ENCODE results near the gene CRISP2. TPM values are rescaled to one million over a fixed set of nuclear protein-coding genes. Genes with fewer than 3 reads are reported as not detected.

CRISP2 gene
- total and polyA plus RNA-seq, 2 experiments from 2014 or later, result 0.63 to 1.2 TPM

DNA sequence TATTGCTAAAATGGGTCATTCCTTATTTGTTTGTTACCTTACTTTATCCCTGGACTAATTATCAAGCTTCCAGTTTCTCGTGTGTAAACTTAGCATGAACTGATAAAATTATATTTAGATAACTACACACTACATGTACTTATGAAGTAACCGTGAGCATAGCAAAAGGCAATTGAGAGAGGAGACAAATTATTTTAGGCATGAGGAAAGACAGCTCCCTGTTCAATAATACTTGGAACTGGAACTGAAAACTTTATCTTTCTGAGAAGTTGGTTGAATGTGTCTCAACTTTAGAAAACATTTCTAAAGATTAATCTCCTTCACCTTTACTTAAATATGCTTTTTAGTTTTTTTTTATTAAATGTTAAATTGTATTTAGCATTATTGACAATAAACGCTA, 19.4 kb upstream of the CRISP2 start:
- DNase-seq (ENCODE audit: low spot score) (no peak), ATAC-seq (no peak)
- H2AFZ ChIP-seq, result no peak overlapping the region
- no peaks in the 10 kb centered on the region for H3K27me3 ChIP-seq (ENCODE audit: insufficient read depth)
- no peaks in the 10 kb centered on the region for H3F3A ChIP-seq (replicated peaks; ENCODE audit: low read depth)
- no peaks in the 10 kb centered on the region for H3K4me1 ChIP-seq (ENCODE audit: insufficient read depth)
- H3K4me2 ChIP-seq, result no peak overlapping the region
- no peaks in the 10 kb centered on the region for H4K20me1 ChIP-seq (replicated peaks; ENCODE audit: insufficient read depth)
- H3K79me2 ChIP-seq (replicated peaks; ENCODE audit: insufficient read depth), result no peaks in the 10 kb centered on the region
- no peak overlapping the region for H3K27ac ChIP-seq (ENCODE audit: low read depth)
- no peak for TF ChIP-seq STAT1 (IDR thresholded peaks at IDR 0.05; ENCODE audit: unreplicated experiment)
- TF ChIP-seq NANOG (IDR thresholded peaks at IDR 0.05; ENCODE audit: borderline replicate concordance), result no peak
- no peak for TF ChIP-seq ZNF331 (CRISPR knock-in tag; IDR thresholded peaks at IDR 0.05; ENCODE audit: low read depth)
- TF ChIP-seq EZH2 (IDR thresholded peaks at IDR 0.05; ENCODE audit: low read depth, unreplicated experiment), result no peak
- TF ChIP-seq ETS1 (IDR thresholded peaks at IDR 0.05), result no peak
- no peak for TF ChIP-seq REST (IDR thresholded peaks at IDR 0.05; ENCODE audit: unreplicated experiment)
- H3K4me3 ChIP-seq, result no peak overlapping the region
- no peaks in the 10 kb centered on the region for H3K9me3 Mint-ChIP-seq
- H3K4me3 Mint-ChIP-seq, result no peak overlapping the region
- no peaks in the 10 kb centered on the region for H3K27me3 Mint-ChIP-seq (ENCODE audit: insufficient read depth, low read depth, poor library complexity)
- H3K9me2 ChIP-seq (ENCODE audit: insufficient read depth), result no peaks in the 10 kb centered on the region
- no peaks in the 10 kb centered on the region for H3K36me3 ChIP-seq (ENCODE audit: insufficient read depth)
- no peak overlapping the region for H3K27ac Mint-ChIP-seq
- no peaks in the 10 kb centered on the region for H3K36me3 Mint-ChIP-seq (ENCODE audit: low read depth)
- peaks cover 3% of the 10 kb centered on the region; the same call in 1 of the 3 replicates for H3K4me1 Mint-ChIP-seq

DNA sequence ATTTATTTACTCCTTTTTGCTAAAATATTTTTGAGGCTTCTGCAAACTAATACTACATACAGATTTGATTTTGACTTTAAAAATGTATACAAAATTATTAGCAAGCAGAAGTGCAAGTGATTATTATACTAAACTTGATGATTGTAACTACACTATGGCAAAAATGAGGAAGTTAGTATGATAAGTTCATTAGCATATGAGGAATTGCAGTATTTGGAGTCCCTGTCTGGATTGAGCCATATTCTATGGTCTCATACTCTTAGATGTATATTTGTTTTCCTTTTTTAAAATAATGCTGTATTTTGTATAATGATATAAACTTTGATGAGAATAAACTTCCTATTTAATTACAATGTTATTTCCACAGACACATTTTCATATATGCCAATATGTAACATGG, 16.9 kb upstream of the CRISP2 start:
- no peaks in the 10 kb centered on the region for H3K27me3 Mint-ChIP-seq (ENCODE audit: insufficient read depth, low read depth, poor library complexity)
- H3K27ac Mint-ChIP-seq, result no peak overlapping the region
- H3K4me3 Mint-ChIP-seq, result no peak overlapping the region
- H3K4me1 Mint-ChIP-seq, result peaks cover 3% of the 10 kb centered on the region; the same call in 1 of the 3 replicates
- ATAC-seq, result no peak
- Histone ChIP-seq H3K4me1 (ENCODE audit: insufficient read depth) (no peaks in the 10 kb centered on the region), H3K4me3 (no peak overlapping the region), H3K36me3 (ENCODE audit: insufficient read depth) (no peaks in the 10 kb centered on the region), H3K4me2 (no peak overlapping the region), H3K9me2 (ENCODE audit: insufficient read depth) (no peaks in the 10 kb centered on the region), H3K27ac (ENCODE audit: low read depth) (no peak overlapping the region), H4K20me1 (replicated peaks; ENCODE audit: insufficient read depth) (no peaks in the 10 kb centered on the region), H3F3A (replicated peaks; ENCODE audit: low read depth) (no peaks in the 10 kb centered on the region), H3K79me2 (replicated peaks; ENCODE audit: insufficient read depth) (no peaks in the 10 kb centered on the region), H2AFZ (no peak overlapping the region), H3K27me3 (ENCODE audit: insufficient read depth) (no peaks in the 10 kb centered on the region)
- no peaks in the 10 kb centered on the region for H3K36me3 Mint-ChIP-seq (ENCODE audit: low read depth)
- DNase-seq (ENCODE audit: low spot score), result no peak
- no peaks in the 10 kb centered on the region for H3K9me3 Mint-ChIP-seq
- TF ChIP-seq REST (IDR thresholded peaks at IDR 0.05; ENCODE audit: unreplicated experiment) (no peak), POLR2AphosphoS5 (IDR thresholded peaks at IDR 0.05; ENCODE audit: low read depth) (no peak), EZH2phosphoT487 (IDR thresholded peaks at IDR 0.05; ENCODE audit: unreplicated experiment) (no peak), JUNB (IDR thresholded peaks at IDR 0.05; ENCODE audit: unreplicated experiment) (no peak), NANOG (IDR thresholded peaks at IDR 0.05; ENCODE audit: borderline replicate concordance) (no peak), ETS1 (IDR thresholded peaks at IDR 0.05) (no peak)
- TF ChIP-seq, protein P1, sequence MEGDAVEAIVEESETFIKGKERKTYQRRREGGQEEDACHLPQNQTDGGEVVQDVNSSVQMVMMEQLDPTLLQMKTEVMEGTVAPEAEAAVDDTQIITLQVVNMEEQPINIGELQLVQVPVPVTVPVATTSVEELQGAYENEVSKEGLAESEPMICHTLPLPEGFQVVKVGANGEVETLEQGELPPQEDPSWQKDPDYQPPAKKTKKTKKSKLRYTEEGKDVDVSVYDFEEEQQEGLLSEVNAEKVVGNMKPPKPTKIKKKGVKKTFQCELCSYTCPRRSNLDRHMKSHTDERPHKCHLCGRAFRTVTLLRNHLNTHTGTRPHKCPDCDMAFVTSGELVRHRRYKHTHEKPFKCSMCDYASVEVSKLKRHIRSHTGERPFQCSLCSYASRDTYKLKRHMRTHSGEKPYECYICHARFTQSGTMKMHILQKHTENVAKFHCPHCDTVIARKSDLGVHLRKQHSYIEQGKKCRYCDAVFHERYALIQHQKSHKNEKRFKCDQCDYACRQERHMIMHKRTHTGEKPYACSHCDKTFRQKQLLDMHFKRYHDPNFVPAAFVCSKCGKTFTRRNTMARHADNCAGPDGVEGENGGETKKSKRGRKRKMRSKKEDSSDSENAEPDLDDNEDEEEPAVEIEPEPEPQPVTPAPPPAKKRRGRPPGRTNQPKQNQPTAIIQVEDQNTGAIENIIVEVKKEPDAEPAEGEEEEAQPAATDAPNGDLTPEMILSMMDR (conservative IDR thresholded peaks at IDR 0.05; ENCODE audit: low read depth in 2 of 2), result no peak
